ENCODE data around the gene AKR1B1.

Gene AKR1B1

DNA sequence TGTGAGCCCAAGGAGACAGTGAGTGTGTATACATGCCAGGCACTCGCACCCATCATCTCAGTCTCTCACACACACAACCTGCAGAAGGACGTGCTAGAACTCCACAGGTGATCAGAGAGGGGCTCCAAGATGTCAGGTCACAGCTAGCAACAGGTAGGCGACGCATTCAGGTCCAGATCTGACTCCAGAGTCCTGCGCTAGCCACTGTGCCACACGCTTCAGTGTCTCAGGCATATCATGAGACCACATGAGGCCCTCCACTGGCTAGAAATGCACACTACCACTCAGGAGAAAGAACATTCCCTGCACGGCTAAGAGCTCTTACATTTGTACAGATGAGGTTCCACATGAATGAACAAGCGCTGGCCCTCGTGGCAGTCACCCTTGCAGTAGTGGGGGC is 11.5 kb downstream of the AKR1B1 start:
- Histone ChIP-seq H3K27me3 (ENCODE audit: low read depth) (no peaks in the 10 kb centered on the region), H3K36me3 (replicated peaks) (peaks cover 71% of the 10 kb centered on the region), H3K9me3 (no peaks in the 10 kb centered on the region), H3K4me3 (no peak overlapping the region), H3K4me1 (no peaks in the 10 kb centered on the region)
- no peak for DNase-seq (ENCODE audit: low spot score in 2 of 2)
- in situ Hi-C loops (cut with MboI; ENCODE audit: low sequenced_read_pairs), result loop anchor here (25.0 kb wide), 1 partner anchor 515 kb away; no protein-coding TSS in a partner anchor

DNA sequence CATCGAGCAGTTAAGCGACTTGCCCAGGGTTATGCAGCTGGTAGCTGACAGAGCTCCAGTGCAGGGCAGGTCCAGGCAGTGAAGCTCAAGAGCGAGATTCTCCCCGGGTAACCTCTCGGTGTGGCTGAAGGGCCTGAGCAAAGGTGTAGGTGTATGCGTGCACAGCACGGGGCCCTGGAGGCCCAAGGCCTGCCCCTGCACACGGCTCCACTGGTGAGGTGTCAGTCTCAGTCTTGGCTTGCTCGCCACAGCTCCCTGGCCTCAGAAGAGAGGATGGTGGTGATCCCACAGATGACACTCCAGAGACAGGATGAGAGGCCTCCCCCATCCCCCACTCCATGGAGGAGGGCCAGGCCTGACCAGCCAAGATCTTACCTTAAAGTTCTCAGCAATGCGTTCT is 12.0 kb downstream of the AKR1B1 start:
- Histone ChIP-seq H3K36me3 (replicated peaks) (peaks cover 72% of the 10 kb centered on the region), H3K4me3 (no peak overlapping the region), H3K4me1 (no peaks in the 10 kb centered on the region), H3K27me3 (ENCODE audit: low read depth) (no peaks in the 10 kb centered on the region), H3K9me3 (no peaks in the 10 kb centered on the region)
- in situ Hi-C loops (cut with MboI; ENCODE audit: low sequenced_read_pairs), result loop anchor here (25.0 kb wide), 1 partner anchor 515 kb away; no protein-coding TSS in a partner anchor
- DNase-seq (ENCODE audit: low spot score in 2 of 2), result no peak

DNA sequence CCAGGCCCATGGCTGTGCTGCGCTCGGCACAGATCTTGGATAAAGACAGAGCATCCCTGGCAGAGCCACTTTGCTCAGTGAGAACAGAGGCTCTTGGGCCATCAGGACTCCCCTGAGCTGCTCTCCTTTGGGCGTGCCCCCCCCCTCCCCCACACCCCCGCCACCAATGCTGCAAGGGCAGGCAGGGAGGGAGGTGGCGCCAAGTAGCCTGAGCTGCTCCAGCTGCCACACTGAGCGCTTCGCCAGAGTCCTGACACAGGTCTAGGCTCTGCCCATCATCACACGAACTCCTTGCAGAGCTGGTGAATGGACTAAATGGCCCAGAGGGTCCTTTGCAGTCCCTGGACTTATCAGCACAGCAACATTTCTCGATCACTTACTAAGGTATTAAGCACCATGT is 12.5 kb downstream of the AKR1B1 start:
- Histone ChIP-seq H3K9me3 (no peaks in the 10 kb centered on the region), H3K27me3 (ENCODE audit: low read depth) (no peaks in the 10 kb centered on the region), H3K36me3 (replicated peaks) (peaks cover 75% of the 10 kb centered on the region), H3K4me3 (no peak overlapping the region), H3K4me1 (no peaks in the 10 kb centered on the region)
- no peak for DNase-seq (ENCODE audit: low spot score in 2 of 2)
- in situ Hi-C loops (cut with MboI; ENCODE audit: low sequenced_read_pairs), result loop anchor here (25.0 kb wide), 1 partner anchor 516 kb away; no protein-coding TSS in a partner anchor

DNA sequence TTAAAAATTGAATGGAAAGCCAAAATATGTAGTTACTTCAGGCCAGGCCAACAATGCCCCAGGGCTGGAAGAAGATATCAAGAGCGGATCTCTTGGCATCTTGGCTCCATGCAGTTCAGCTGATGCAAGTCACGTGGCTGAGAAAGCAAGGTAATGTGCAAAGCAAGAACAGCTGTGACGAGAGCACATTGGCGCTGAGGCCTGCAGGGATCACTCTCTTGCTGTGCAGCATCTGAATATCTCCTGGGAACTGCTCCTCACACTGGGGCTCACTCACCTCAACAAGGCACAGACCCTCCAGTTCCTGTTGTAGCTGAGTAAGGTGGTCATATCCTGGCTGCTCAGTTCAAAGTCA is 14.0 kb downstream of the AKR1B1 start:
- Histone ChIP-seq H3K4me1 (no peaks in the 10 kb centered on the region), H3K9me3 (no peaks in the 10 kb centered on the region), H3K27me3 (ENCODE audit: low read depth) (no peaks in the 10 kb centered on the region), H3K36me3 (replicated peaks) (peaks cover 75% of the 10 kb centered on the region), H3K4me3 (no peak overlapping the region)
- no peak for DNase-seq (ENCODE audit: low spot score in 2 of 2)
- in situ Hi-C loops (cut with MboI; ENCODE audit: low sequenced_read_pairs), result loop anchor here (25.0 kb wide), 1 partner anchor 517 kb away; no protein-coding TSS in a partner anchor

DNA sequence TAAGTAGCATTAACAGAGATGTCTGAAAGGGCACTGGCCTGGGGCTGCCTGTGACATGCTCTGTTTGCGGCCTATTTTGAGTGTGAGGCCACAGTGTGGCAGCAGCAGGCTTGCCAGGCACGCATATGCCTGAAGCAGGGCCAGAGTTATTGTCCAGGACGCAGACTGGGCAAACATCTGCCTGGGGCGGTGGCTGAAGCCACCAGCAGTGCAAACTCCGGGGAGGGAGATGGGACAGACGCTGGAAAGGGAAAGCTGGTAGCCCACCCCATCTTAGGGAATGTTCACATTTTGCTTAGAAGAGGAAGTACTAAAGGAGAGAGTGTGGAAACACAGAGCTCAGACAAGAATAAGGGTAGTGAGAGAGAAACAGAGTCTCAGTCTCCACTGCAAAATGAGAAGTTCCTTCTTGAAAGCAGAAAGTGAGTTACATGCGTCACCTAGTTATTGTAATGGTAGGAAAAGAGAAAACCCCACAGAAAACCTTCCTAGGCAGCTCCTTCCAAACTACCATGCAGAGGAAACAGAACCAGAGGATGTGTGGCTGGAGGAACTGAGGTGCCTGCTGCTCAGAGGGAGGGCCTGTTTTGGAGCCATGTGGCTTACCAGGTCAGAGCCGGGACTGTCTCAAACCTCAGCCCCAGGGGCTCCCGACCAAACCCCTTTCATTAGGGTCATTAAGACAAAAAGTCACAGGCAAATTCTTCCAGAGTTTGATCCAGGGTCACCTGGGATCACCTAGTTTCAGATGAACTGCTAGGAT is 14.5 kb downstream of the AKR1B1 start:
- in situ Hi-C loops (cut with MboI; ENCODE audit: low sequenced_read_pairs), result loop anchor here (25.0 kb wide), 1 partner anchor 518 kb away; no protein-coding TSS in a partner anchor
- no peak overlapping the region for H3K4me3 ChIP-seq
- H3K36me3 ChIP-seq (replicated peaks), result peaks cover 70% of the 10 kb centered on the region
- no peak for DNase-seq (ENCODE audit: low spot score in 2 of 2)
- no peaks in the 10 kb centered on the region for H3K27me3 ChIP-seq (ENCODE audit: low read depth)
- no peaks in the 10 kb centered on the region for H3K4me1 ChIP-seq
- no peaks in the 10 kb centered on the region for H3K9me3 ChIP-seq

DNA sequence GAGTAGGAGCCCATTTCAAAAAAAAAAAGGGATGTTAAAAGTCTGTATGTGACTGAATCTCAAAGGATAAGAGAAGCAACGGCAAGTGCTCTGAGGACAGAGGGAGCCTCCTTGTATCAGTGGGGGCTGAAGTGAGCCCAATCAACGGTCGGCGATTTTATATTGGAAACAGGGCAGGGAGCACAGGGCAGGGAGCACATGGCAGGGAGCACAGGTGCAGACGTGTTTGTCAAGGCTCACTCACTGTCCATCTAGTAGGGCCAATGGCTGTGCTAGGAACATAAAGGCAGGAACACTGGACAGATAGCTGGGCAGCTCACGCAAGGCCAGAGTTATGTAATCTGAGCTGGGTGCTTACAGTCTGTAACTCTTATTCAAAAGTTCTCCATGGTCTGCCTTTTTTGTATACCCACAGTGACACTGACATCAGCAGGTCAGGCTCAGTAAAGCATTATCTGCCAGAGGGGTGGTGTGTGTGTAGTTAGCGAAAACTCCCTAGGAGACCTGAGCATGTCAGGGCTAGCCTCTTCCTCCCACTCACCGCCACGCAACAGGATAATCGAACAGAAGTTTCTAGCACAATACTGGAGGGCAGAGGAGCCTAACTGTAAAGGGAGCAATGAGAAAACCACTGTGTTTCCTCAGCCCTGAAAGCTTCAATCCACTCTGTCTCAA is 15.4 kb downstream of the AKR1B1 start:
- H3K4me3 ChIP-seq, result no peak overlapping the region
- no peaks in the 10 kb centered on the region for H3K27me3 ChIP-seq (ENCODE audit: low read depth)
- in situ Hi-C loops (cut with MboI; ENCODE audit: low sequenced_read_pairs), result loop anchor here (25.0 kb wide), 1 partner anchor 519 kb away; no protein-coding TSS in a partner anchor
- no peaks in the 10 kb centered on the region for H3K9me3 ChIP-seq
- peaks cover 66% of the 10 kb centered on the region for H3K36me3 ChIP-seq (replicated peaks)
- DNase-seq (ENCODE audit: low spot score in 2 of 2), result no peak
- H3K4me1 ChIP-seq, result no peaks in the 10 kb centered on the region

DNA sequence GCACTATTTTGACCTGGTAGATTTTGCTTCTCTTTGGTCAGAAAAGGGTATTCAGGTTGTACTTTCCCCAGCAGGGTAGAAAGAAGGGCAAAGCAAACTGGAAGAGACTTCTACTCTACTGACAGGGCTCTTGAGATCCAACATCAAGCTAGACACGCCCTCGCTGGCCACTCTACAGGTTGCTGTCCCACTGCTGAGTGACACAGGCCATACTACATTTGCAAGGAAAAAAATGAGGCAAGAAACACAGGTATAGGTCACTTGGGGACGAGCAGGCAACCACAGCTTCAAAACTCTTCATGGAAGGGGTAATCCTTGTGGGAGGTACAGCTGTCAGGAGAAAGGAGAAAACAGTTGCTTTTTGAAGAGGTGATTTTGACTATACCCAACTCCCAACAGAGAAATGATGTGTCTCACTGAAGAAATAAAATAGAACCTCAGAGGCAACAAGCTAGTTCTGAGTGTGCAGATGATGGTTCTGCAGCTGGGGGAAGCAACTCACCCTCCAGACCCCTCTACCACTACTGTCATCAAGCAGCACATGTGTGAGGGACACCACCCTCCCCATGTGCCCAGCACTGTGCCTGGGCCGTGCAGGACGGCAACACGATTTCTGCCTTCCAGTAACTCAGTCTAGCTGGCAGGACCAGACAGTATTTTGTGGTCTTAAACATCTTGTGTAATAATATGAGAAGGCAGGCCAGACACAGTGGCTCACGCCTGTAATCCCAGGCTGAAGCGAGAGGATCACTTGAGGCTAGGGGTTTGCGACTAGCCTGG is 16.3 kb downstream of the AKR1B1 start:
- H3K36me3 ChIP-seq (replicated peaks), result peaks cover 56% of the 10 kb centered on the region
- in situ Hi-C loops (cut with MboI; ENCODE audit: low sequenced_read_pairs), result loop anchor here (25.0 kb wide), 1 partner anchor 520 kb away; no protein-coding TSS in a partner anchor
- no peak overlapping the region for H3K4me3 ChIP-seq

DNA sequence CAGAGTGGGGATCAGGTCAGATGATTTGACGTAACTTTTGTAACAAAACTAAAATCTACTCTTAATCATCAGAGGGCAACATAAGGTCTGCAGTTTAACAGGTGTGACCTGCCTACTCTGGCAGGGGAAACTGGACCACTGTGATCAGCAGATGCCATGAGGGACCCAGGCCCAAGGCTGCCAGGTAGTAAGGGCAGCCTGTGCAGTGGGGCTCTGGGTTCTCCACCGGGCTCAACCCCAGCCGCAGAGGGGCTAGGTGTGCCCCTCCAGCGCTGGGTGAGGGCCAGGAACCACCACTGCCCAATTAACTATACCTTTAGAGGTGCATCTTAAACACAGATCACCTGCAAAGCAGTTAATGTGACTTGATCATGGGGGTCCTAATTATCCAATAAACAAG is 17.6 kb downstream of the AKR1B1 start:
- Histone ChIP-seq H3K36me3 (replicated peaks) (peaks cover 45% of the 10 kb centered on the region), H3K4me3 (no peak overlapping the region), H3K4me1 (no peaks in the 10 kb centered on the region), H3K9me3 (no peaks in the 10 kb centered on the region), H3K27me3 (ENCODE audit: low read depth) (no peaks in the 10 kb centered on the region)
- in situ Hi-C loops (cut with MboI; ENCODE audit: low sequenced_read_pairs), result loop anchor here (25.0 kb wide), 1 partner anchor 521 kb away; no protein-coding TSS in a partner anchor
- DNase-seq (ENCODE audit: low spot score in 2 of 2), result no peak

More for the DNA sequence above, 16.3 kb downstream of the AKR1B1 start:
- no peaks in the 10 kb centered on the region for H3K4me1 ChIP-seq
- no peaks in the 10 kb centered on the region for H3K9me3 ChIP-seq
- DNase-seq (ENCODE audit: low spot score in 2 of 2), result no peak
- H3K27me3 ChIP-seq (ENCODE audit: low read depth), result no peaks in the 10 kb centered on the region

DNA sequence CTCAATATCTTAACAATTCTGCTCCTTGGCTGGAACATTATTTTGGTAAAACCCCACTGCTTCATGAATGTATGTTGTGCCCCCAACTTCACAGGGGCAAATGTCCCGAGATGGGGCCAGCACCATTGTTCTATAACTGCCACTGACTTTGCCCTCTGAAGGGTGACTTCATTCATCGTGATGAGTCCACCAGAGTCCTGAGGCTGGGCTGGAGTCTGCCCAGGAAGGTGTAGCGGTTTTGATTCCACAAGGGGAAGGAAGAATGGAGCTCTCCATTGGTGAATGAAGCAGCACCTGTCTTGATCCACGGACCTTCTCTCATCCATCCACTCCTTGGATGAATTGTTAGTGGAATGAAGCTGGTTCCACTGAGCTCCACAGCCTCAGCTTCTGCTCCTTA is 18.4 kb downstream of the AKR1B1 start:
- H3K9me3 ChIP-seq, result no peaks in the 10 kb centered on the region
- in situ Hi-C loops (cut with MboI; ENCODE audit: low sequenced_read_pairs), result loop anchor here (25.0 kb wide), 1 partner anchor 522 kb away; no protein-coding TSS in a partner anchor
- DNase-seq (ENCODE audit: low spot score in 2 of 2), result no peak
- no peaks in the 10 kb centered on the region for H3K4me1 ChIP-seq
- H3K36me3 ChIP-seq (replicated peaks), result peaks cover 38% of the 10 kb centered on the region
- no peaks in the 10 kb centered on the region for H3K27me3 ChIP-seq (ENCODE audit: low read depth)
- H3K4me3 ChIP-seq, result no peak overlapping the region

DNA sequence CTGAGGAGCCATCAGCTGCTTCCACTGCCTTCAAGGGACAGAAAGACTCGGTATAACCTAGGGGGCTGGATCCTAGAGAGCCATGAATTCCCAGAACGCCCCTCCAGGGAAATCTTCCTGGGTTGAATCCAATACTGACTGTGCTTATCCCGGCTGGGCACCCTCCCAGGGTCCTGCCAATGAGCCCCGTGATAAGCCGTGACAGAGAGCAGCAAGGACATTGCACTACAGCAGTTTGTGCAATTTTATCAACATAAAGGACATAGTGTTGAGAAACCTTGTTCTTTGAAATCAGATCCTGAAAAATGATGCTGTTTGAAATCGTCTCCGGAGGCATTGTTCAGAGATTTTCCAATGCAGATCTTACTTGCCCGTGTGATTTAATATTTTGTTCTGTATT is 18.8 kb downstream of the AKR1B1 start:
- in situ Hi-C loops (cut with MboI; ENCODE audit: low sequenced_read_pairs), result loop anchor here (25.0 kb wide), 1 partner anchor 522 kb away; no protein-coding TSS in a partner anchor
- Histone ChIP-seq H3K4me3 (no peak overlapping the region), H3K9me3 (no peaks in the 10 kb centered on the region), H3K27me3 (ENCODE audit: low read depth) (no peaks in the 10 kb centered on the region), H3K4me1 (no peaks in the 10 kb centered on the region), H3K36me3 (replicated peaks) (peaks cover 34% of the 10 kb centered on the region)
- no peak for DNase-seq (ENCODE audit: low spot score in 2 of 2)

DNA sequence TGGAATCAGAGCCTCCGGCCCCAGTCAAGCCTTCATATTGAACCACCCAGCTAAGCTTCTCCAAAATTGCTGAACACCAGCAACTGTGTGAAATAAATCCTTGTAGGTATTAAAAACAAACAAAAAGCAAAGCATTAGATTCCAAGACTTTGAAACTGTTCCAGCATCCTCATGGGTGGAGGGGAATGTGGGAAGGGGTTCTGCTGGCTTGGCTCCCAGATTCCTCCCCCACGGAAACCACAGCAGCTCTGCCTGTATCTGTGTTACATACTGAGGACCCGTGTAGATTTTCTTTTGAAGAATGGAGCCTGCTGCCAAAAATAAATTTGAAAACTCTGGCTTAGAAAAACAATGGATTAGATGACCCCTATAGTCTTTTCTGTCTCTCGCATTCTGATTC is 20.0 kb downstream of the AKR1B1 start:
- H3K36me3 ChIP-seq (replicated peaks), result peaks cover 25% of the 10 kb centered on the region
- H3K9me3 ChIP-seq, result no peaks in the 10 kb centered on the region
- in situ Hi-C loops (cut with MboI; ENCODE audit: low sequenced_read_pairs), result loop anchor here (10.0 to 25.0 kb wide), 2 partner anchors 76 to 523 kb away; no protein-coding TSS in a partner anchor
- H3K4me1 ChIP-seq, result no peaks in the 10 kb centered on the region
- DNase-seq (ENCODE audit: low spot score in 2 of 2), result no peak
- no peak overlapping the region for H3K4me3 ChIP-seq
- H3K27me3 ChIP-seq (ENCODE audit: low read depth), result no peaks in the 10 kb centered on the region

DNA sequence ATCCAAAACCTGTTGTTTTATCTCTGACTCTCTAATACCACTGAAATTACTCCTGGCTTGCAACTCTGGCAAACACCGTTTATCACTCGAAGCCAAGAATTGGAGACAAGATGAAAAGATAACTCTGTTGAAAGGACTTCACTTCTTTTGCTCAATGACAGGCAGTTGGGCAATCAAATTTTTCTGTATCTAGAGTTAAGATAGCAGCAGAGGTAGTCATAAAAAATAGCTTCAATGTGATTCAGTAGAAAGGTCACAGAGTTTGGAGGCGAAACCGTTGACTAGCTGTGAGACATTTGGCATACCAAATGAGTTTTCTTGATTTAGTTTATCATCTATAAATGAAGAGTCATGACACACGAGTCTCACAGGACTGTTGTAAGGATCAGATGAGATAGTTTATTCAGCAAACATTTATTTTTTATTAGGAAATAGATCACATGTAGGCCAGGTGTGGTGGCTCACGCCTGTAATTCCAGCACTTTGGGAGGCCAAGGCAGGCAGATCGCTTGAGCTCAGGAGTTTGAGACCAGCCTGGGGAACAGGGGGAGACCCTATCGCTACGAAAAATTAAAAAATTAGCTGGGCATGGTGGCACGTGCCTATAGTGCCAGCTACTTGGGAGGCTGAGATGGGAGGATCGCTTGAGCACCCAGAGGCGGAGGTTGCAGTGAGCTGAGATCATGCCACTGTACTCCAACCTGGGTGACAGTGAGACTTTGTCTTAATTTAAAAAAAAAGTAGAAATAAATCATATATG is 23.6 kb downstream of the AKR1B1 start:
- no peak for DNase-seq (ENCODE audit: low spot score in 2 of 2)

DNA sequence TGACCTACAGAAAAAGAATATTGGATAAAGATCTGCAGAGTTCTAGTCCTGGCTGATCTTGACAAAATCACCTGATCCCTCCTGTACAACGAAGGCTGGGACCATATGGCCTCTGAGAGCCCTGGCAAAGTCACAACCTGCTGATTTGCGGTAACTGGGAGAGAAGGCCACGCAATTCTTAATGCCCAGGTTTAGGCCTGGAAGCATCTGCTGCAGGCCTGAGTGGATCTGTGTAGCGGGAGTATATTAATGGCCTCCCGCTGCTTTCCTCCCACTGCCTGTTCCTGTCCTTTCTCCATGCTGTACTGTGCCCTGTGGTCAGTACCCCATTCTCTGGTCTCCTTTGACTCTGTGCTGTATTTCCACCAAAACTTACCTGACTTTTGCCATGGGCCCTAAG is 24.2 kb downstream of the AKR1B1 start:
- in situ Hi-C loops (cut with MboI; ENCODE audit: low sequenced_read_pairs), result loop anchor here (5.0 to 25.0 kb wide), 3 partner anchors 80 to 528 kb away; no protein-coding TSS in a partner anchor

More for the DNA sequence above, 23.6 kb downstream of the AKR1B1 start:
- Histone ChIP-seq H3K4me3 (no peak overlapping the region), H3K36me3 (replicated peaks) (peaks cover 4% of the 10 kb centered on the region; the same call in 1 of the 2 replicates), H3K4me1 (peaks cover 9% of the 10 kb centered on the region), H3K9me3 (no peaks in the 10 kb centered on the region), H3K27me3 (ENCODE audit: low read depth) (no peaks in the 10 kb centered on the region)
- in situ Hi-C loops (cut with MboI; ENCODE audit: low sequenced_read_pairs), result loop anchor here (10.0 to 25.0 kb wide), 2 partner anchors 79 to 527 kb away; no protein-coding TSS in a partner anchor

More for the DNA sequence above, 24.2 kb downstream of the AKR1B1 start:
- H3K4me1 ChIP-seq, result peaks cover 9% of the 10 kb centered on the region
- no peak overlapping the region for H3K4me3 ChIP-seq
- H3K27me3 ChIP-seq (ENCODE audit: low read depth), result no peaks in the 10 kb centered on the region
- no peaks in the 10 kb centered on the region for H3K9me3 ChIP-seq
- H3K36me3 ChIP-seq (replicated peaks), result no peaks in the 10 kb centered on the region
- DNase-seq (ENCODE audit: low spot score in 2 of 2), result no peak

Measured in HAP-1 (cell line).